ENCODE results near the gene OTUD3. TPM values are rescaled to one million over a fixed set of nuclear protein-coding genes. Genes with fewer than 3 reads are reported as not detected.

OTUD3 gene
- total and polyA plus RNA-seq, 9 of the 15 experiments (the other 6 are each of a cell fraction or from before 2014, with no cell fraction given), result 2.0 to 16.6 (median 11.0) TPM

- TF ChIP-seq, protein P1, sequence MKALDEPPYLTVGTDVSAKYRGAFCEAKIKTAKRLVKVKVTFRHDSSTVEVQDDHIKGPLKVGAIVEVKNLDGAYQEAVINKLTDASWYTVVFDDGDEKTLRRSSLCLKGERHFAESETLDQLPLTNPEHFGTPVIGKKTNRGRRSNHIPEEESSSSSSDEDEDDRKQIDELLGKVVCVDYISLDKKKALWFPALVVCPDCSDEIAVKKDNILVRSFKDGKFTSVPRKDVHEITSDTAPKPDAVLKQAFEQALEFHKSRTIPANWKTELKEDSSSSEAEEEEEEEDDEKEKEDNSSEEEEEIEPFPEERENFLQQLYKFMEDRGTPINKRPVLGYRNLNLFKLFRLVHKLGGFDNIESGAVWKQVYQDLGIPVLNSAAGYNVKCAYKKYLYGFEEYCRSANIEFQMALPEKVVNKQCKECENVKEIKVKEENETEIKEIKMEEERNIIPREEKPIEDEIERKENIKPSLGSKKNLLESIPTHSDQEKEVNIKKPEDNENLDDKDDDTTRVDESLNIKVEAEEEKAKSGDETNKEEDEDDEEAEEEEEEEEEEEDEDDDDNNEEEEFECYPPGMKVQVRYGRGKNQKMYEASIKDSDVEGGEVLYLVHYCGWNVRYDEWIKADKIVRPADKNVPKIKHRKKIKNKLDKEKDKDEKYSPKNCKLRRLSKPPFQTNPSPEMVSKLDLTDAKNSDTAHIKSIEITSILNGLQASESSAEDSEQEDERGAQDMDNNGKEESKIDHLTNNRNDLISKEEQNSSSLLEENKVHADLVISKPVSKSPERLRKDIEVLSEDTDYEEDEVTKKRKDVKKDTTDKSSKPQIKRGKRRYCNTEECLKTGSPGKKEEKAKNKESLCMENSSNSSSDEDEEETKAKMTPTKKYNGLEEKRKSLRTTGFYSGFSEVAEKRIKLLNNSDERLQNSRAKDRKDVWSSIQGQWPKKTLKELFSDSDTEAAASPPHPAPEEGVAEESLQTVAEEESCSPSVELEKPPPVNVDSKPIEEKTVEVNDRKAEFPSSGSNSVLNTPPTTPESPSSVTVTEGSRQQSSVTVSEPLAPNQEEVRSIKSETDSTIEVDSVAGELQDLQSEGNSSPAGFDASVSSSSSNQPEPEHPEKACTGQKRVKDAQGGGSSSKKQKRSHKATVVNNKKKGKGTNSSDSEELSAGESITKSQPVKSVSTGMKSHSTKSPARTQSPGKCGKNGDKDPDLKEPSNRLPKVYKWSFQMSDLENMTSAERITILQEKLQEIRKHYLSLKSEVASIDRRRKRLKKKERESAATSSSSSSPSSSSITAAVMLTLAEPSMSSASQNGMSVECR (CRISPR knock-in tag; IDR thresholded peaks at IDR 0.05), result peak; percentile 93
- TF ChIP-seq BCL6 (CRISPR knock-in tag; IDR thresholded peaks at IDR 0.05), result no peak
- TF ChIP-seq SRSF9 (IDR thresholded peaks at IDR 0.05; ENCODE audit: borderline replicate concordance, low read depth, low read length), result no peak
- TF ChIP-seq, protein P2, sequence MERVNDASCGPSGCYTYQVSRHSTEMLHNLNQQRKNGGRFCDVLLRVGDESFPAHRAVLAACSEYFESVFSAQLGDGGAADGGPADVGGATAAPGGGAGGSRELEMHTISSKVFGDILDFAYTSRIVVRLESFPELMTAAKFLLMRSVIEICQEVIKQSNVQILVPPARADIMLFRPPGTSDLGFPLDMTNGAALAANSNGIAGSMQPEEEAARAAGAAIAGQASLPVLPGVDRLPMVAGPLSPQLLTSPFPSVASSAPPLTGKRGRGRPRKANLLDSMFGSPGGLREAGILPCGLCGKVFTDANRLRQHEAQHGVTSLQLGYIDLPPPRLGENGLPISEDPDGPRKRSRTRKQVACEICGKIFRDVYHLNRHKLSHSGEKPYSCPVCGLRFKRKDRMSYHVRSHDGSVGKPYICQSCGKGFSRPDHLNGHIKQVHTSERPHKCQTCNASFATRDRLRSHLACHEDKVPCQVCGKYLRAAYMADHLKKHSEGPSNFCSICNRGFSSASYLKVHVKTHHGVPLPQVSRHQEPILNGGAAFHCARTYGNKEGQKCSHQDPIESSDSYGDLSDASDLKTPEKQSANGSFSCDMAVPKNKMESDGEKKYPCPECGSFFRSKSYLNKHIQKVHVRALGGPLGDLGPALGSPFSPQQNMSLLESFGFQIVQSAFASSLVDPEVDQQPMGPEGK (CRISPR knock-in tag; IDR thresholded peaks at IDR 0.05; ENCODE audit: borderline replicate concordance), result no peak
- no peak for TF ChIP-seq SRSF7 (optimal IDR thresholded peaks at IDR 0.05; ENCODE audit: low read depth, low read length)
- no peak for TF ChIP-seq FOXA1 (IDR thresholded peaks at IDR 0.05; ENCODE audit: borderline replicate concordance)
- TF ChIP-seq VEZF1 (CRISPR knock-in tag; IDR thresholded peaks at IDR 0.05), result peak; percentile 81
- TF ChIP-seq, protein P3, sequence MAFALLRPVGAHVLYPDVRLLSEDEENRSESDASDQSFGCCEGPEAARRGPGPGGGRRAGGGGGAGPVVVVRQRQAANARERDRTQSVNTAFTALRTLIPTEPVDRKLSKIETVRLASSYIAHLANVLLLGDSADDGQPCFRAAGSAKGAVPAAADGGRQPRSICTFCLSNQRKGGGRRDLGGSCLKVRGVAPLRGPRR (CRISPR knock-in tag; IDR thresholded peaks at IDR 0.05), result no peak
- TF ChIP-seq L3MBTL2 (IDR thresholded peaks at IDR 0.05), result peak; percentile 95
- no peak for TF ChIP-seq KAT2B (IDR thresholded peaks at IDR 0.05; ENCODE audit: low read depth, low read length)
- TF ChIP-seq, protein P4, sequence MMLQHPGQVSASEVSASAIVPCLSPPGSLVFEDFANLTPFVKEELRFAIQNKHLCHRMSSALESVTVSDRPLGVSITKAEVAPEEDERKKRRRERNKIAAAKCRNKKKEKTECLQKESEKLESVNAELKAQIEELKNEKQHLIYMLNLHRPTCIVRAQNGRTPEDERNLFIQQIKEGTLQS (IDR thresholded peaks at IDR 0.05), result no peak
- TF ChIP-seq, protein P4 (CRISPR knock-in tag; conservative IDR thresholded peaks at IDR 0.05), result peak; percentile 75
- TF ChIP-seq ZC3H11A (IDR thresholded peaks at IDR 0.05; ENCODE audit: low read depth, low read length), result no peak
- TF ChIP-seq CHCHD3 (CRISPR knock-in tag; IDR thresholded peaks at IDR 0.05), result no peak
- no peak for TF ChIP-seq TCF7L2 (IDR thresholded peaks at IDR 0.05; ENCODE audit: low read depth, low read length)
These were observed at the start of gene OTUD3 (continued) for GRCh38 chr1:19882111-19883071.
